GM18507 (cell line): ENCODE data around the gene OSM.
"Not testable (repeated sequence)": the region's sequence is repeated elsewhere in the genome, so short reads cannot be mapped to it uniquely, and the experiment has no call there.

Source experiments
- DNase-seq: peaks from one replicate; pipeline ENCODE4 v3.0.0; 2011; ENCODE audit warnings: low read depth; ENCODE audit not compliant: insufficient read length; ENCODE audit errors: extremely low spot score
- FAIRE-seq: peaks from 2 replicates; lab custom pipeline; 2011; peaks lifted over from hg19 to GRCh38; lab: Jason Lieb, UNC

OSM gene

DNA sequence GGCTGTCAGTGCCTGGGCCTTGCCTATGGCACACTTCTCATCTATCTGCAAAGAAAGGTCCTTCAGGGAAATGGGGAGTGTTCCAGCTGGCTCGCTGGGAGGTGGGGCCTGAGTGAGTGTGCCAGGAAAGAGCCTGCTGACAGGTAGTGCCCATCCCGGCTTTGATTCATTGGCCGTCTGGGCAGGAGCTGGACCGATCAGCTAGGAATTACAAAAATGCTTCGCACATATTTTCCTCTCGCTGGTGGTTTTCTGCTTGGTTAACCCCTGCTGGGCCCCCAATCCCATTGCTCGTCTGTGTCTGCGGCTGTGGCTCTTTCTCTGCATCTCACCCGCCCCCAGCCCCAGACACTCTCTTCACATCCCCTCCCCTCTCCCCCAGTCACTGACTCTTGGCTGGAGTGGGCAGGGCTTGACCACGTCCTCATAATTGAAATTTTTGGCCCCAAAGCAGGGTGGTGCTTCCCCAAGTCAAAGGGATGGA, 30.9 kb downstream of the OSM start:
- FAIRE-seq (no peak), DNase-seq (no peak)

DNA sequence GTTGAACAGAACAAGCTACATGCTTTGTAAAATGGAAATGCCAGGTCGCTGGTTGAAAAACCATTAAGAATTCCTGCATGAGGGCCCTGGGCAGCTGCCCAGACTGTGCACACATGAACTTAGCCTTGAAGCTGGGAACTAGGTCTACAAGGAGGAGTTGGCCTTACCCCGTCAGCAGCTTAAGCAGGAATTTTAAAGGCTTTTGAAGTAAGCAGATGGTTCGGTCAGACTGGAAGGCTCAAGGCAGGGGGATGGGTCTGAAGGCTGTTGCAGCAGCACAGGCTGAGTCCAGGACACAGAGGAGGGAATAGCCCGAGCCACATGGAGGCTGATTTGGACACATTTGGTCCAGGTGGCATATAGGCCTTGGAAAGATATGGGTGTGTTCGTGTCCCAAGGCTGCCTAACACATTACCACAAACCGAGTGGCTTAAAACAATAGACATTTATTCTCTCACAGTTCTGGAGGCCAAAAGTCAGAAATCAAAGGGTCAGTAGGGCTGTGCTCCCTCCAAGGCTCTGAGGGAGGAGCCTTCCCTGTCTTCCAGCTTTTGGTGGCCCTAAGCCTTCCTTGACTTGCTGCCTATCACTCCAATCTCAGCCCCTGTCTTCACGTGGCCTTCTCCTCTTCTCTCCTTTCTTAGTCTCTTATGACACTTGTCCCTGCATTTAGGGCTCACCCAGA, 31.7 kb downstream of the OSM start:
- FAIRE-seq (no peak), DNase-seq (no peak)

DNA sequence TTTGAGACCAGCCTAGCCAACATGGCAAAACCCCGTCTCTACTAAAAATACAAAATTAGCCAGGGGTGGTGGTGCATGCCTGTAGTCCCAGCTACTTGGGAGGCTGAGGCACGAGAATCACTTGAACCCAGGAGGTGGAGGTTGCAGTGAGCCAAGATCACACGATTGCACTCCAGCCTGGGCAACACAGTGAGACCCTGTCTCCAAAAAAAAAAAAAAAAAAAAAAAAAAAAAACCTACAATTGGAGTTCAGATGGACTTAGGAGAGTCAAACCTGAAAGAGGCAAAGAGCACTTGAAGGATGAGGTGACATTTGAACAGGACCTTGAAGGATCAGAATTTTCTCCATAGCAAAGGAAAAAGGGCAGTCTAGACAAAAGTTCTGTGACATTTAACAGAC, 32.3 kb downstream of the OSM start:
- not testable (repeated sequence) for DNase-seq, FAIRE-seq

- FAIRE-seq: no peak
- DNase-seq: no peak
Observed at GRCh38 chr22:30233582-30233981, 33.1 kb downstream of the OSM start.

DNA sequence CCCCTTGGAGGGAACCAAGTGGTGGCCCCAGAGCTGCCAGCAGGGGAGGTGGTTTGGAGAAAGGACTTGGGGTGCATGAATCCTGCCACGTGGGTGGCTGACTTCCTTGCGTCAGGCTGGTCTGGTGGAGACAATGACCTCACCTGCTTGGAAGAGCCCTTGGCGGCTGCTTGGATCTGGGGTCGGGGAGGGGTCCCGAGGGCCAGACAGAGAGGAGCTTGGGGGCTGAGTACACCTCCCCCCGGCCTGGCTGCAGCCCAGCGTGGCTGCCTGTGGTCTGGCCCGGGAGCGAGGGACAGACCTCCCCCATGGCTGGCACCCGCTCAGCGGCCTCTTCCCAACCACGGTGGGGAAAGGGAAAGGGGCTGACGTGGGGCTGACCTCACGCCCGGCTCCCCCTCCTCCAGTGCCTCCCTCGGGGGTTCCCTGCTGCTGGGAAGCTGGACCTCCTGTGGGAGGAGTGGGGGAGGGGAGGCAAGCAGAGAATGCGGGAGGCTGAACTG, 33.9 kb downstream of the OSM start:
- DNase-seq (no peak), FAIRE-seq (no peak)

DNA sequence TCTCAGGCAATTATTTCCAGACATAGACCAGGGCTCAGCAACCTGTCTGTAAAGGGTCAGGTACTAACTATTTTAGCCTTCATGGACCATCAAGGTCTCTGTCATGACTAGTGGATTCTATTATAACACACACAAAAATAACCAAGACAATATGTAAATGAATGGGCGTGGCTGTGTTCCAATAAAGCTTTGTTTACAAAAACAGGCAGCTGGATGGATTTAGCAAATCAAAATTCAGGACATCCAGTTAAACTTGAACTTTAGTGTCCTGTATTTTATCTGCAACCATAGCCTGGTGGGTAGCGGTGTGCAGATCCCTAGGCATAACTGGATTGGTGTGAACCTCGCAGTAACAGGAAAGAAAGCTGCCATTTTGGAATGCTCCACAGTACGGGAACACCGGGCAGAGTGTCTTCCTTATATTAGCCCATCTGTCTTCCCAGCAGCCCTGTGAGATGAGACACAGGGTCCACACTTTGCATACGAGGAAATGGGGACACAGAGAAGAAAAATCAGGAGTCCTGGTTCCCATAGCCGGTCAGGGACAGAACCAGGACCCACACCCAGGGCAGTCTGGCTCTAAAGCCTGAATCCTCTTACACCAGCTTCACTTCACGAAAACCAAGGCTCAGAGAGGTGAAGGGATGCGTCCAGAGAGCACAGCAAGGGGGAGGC, 35.7 kb downstream of the OSM start:
- FAIRE-seq: no peak
- no peak for DNase-seq

- no peak for DNase-seq
- no peak for FAIRE-seq
Observed at GRCh38 chr22:30230330-30230729, 36.3 kb downstream of the OSM start.

DNA sequence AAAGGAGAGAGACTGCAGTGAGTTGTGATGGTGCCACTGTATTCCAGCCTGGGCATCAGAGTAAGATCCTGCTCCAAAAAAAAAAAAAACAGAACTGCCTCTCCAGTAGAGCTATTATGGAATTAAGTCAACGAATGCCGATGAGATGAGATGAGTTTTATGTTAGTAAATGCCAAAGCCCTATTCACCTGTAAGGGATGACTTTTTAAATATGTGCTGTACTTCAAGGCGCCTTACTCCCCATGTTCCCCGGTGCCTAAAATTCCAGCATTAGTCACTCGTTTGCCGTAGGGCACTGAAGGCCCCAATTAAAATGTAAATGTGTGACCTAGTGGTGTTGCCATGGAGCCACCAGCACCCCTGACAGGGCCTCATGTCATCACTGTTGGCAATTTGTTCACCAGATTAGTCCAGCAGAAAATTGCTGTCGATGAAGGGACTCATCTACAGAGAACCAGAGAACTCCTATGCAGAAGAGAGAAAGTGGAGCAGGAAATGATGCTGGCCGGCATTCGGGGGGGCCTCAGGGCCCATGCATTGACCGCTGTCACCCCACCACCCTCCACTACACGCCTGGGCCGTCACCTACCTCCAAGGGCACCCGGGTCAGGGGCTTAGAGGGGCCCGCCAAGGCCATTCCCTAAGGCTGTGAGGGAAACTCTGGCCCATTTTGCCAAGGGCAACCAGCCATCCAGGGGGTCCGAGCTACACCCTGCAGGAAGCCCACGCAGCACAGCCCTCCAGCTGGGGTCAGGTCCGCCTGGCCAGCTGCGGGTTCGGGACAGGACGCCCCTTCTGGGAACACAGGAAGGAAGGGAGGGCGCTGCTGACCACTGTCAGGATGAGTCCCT, 37.9 kb downstream of the OSM start:
- DNase-seq (no peak), FAIRE-seq (no peak)

DNA sequence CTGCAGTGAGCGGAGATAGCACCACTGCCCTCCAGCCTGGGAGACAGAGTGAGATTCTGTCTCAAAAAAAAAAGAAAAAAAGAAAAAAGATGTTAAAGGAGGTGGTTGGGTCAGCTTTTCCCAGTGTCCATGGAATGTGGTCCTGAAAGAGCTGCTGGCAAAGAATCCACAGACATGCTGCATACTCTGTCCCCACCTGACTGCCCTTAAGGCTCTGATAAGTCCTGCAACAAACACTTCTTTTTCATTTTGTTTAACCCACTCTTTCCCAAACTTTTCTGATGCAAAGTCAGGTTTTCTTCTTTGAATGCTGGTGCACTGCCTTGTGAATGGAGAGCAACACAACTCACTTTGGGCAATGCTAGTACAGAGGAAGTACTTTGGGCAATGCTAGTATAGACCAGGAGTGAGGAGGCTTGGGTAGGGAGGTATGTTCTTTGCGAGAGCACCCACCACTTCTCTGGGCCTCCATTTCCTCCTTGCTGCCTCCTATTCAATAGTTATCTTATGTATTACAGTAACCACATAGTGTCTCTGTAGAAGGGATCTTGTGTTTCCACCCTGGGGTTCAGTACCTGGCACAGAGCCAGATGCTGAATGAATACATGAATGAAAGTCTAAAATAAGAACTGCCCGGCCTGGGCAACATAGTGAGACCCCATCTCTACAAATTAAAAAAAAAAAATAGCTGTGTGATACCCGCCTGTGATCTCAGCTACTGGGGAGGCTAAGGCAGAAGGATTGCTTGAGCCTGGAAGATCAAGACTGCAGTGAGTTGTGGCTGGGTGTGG, 39.0 kb downstream of the OSM start:
- DNase-seq (no peak), FAIRE-seq (no peak)

- no peak for DNase-seq
- no peak for FAIRE-seq
Observed at GRCh38 chr22:30226192-30226832, 40.3 kb downstream of the OSM start.

DNA sequence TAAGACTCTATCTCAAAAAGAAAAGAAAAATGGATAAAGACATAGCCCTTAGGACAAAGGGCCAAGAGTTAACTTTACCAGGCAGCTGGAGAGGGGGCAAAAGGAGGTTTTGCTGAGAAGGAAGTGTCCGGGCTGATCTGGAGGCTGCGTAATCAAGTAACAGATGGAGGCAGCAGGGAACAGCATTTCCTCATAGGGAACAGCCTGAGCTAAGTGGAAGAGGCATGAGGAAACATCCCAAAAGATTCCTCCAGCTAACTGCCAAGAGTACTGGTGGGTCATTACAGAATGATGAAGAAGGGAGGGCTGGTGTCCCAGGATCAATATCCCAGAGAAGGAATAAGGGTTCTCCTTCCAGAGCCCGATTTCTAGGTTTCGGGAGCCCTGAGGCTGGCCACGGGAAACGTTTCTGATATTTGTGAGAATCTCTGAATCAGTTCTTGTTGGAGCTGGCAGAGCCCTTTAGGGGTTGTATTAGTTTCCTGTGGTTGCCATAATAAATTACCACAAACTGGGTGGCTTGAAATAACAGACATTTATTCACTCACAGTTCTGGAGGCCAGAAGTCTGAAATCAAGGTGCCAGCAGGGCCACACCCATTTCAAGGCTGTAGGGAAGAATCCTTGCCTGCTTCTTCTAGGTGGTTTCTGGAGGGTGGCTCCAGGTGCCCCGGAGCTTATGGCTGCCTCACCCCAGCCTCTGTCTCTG, 41.3 kb downstream of the OSM start:
- no peak for DNase-seq
- no peak for FAIRE-seq

- DNase-seq (no peak), FAIRE-seq (peak; percentile 31)
Observed at GRCh38 chr22:30224161-30224857, 42.3 kb downstream of the OSM start.

- FAIRE-seq (no peak), DNase-seq (no peak)
Observed at GRCh38 chr22:30223303-30223702, 43.3 kb downstream of the OSM start.

DNA sequence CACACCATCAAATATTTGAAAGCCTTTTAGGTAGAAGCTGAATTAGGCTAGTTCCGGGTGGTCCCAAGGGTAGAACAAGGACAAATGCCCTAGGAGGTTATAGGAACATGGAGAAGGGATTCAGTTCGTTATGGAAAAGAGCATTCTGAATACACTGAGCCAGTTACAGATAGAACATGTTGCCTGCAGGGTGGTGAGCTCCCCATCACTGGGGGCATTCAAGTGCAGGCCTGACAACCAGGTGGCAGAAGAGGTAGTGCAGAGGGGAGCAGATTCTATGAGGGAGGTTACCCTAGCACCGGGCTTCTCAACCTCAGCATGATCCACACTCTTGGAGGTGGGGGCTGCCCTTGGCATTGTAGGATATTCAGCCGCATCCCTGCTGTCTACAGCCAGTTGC, 44.3 kb downstream of the OSM start:
- FAIRE-seq (no peak), DNase-seq (no peak)

- DNase-seq: peak; percentile 39
- peak; percentile 72 for FAIRE-seq
Observed at GRCh38 chr22:30221121-30221992, 45.3 kb downstream of the OSM start.

- DNase-seq (no peak), FAIRE-seq (no peak)
Observed at GRCh38 chr22:30220338-30221012, 46.2 kb downstream of the OSM start.
